Mesothelial cell of epicardium (in vitro differentiated cells): Measurements from ENCODE around the gene STIM1. TPM values are rescaled to one million over a fixed set of nuclear protein-coding genes. Genes with fewer than 3 reads are reported as not detected.

Source experiments
- DNase-seq, 2 experiments: peaks; one replicate each; pipeline ENCODE4 v3.0.0; 2021; ENCODE audit warnings: low spot score in 2 of 2; ENCODE audit not compliant: unreplicated experiment in 2 of 2
- H3K27ac Mint-ChIP-seq: 2 replicates; pipeline ENCODE4 v1.8.0; 2021; ENCODE audit warnings: mixed read lengths
- H3K27me3 Mint-ChIP-seq: 2 replicates; pipeline ENCODE4 v1.8.0; 2021; ENCODE audit warnings: low read depth, mixed read lengths
- H3K36me3 Mint-ChIP-seq: 2 replicates; pipeline ENCODE4 v1.8.0; 2021; ENCODE audit warnings: mixed read lengths
- H3K4me1 Mint-ChIP-seq: 2 replicates; pipeline ENCODE4 v1.8.0; 2021; ENCODE audit warnings: mixed read lengths
- H3K4me3 Mint-ChIP-seq: 2 replicates; pipeline ENCODE4 v1.8.0; 2021; ENCODE audit warnings: mild to moderate bottlenecking, moderate library complexity, mixed read lengths
- H3K9me3 Mint-ChIP-seq: 2 replicates; pipeline ENCODE4 v1.8.0; 2021; ENCODE audit warnings: mixed read lengths
- total RNA-seq: library from RNA; stranded (reverse); gene quantifications from 3 replicates; pipeline ENCODE4 v1.2.1, GENCODE V29; 2021
- TF ChIP-seq, protein P1 (sequence below): fragments of 200-600 bp; sonication (generic); IDR thresholded peaks from one replicate; pipeline ENCODE4 v1.5.0; 2021; ENCODE audit warnings: antibody characterized with exemption; ENCODE audit not compliant: unreplicated experiment

The STIM1 gene
- total RNA-seq, 1 donor from 2014 or later, result 43.7 TPM

DNA sequence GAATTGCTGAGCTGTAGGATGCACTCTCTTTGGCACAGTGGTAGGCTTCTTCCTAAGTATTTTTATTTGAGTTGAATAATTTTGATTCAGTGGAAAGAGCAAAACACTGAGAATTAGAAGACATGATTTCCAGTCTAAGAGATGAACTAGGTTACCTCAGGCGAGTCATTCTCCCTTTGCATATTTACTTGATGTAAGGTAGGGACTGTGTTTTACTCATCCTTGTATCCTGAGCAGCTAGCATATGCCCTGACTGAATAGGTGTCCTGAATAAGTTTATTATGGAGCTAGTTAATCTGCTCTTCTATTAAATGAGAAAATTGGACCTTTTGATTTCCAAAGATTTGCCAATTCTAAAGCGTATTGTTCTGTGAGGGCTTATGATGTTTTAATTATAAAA, 50.7 kb downstream of the STIM1 start:
- Mint-ChIP-seq H3K36me3 (no peaks in the 10 kb centered on the region), H3K9me3 (no peaks in the 10 kb centered on the region), H3K4me1 (peaks cover 27% of the 10 kb centered on the region), H3K27me3 (no peaks in the 10 kb centered on the region), H3K4me3 (no peak overlapping the region), H3K27ac (peak overlapping the region; percentile 47)
- TF ChIP-seq, protein P1, sequence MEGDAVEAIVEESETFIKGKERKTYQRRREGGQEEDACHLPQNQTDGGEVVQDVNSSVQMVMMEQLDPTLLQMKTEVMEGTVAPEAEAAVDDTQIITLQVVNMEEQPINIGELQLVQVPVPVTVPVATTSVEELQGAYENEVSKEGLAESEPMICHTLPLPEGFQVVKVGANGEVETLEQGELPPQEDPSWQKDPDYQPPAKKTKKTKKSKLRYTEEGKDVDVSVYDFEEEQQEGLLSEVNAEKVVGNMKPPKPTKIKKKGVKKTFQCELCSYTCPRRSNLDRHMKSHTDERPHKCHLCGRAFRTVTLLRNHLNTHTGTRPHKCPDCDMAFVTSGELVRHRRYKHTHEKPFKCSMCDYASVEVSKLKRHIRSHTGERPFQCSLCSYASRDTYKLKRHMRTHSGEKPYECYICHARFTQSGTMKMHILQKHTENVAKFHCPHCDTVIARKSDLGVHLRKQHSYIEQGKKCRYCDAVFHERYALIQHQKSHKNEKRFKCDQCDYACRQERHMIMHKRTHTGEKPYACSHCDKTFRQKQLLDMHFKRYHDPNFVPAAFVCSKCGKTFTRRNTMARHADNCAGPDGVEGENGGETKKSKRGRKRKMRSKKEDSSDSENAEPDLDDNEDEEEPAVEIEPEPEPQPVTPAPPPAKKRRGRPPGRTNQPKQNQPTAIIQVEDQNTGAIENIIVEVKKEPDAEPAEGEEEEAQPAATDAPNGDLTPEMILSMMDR, result no peak
- no peak for DNase-seq

DNA sequence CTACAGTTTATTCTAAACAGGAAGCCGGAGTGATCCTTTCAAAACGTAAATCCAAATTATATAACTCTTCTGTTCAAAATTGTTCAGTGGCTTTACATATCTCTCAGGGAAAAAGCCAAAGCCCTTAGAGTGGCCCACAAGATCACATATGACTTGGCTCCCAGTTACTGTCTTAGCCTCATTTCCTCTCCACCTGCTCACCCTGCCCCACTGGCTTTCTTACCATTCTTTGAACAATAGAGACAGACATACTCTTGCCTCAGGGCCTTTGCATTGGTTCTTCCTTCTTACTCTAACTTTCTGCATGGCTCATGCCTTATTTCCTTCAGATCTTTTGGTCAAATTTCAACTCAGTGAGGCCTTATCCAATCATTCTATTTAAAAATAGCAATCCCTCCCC, 52.1 kb downstream of the STIM1 start:
- TF ChIP-seq, protein P1, result no peak
- Mint-ChIP-seq H3K4me1 (peaks cover 27% of the 10 kb centered on the region), H3K27ac (no peak overlapping the region), H3K4me3 (no peak overlapping the region), H3K27me3 (no peaks in the 10 kb centered on the region), H3K36me3 (no peaks in the 10 kb centered on the region), H3K9me3 (no peaks in the 10 kb centered on the region)
- DNase-seq, result no peak

DNA sequence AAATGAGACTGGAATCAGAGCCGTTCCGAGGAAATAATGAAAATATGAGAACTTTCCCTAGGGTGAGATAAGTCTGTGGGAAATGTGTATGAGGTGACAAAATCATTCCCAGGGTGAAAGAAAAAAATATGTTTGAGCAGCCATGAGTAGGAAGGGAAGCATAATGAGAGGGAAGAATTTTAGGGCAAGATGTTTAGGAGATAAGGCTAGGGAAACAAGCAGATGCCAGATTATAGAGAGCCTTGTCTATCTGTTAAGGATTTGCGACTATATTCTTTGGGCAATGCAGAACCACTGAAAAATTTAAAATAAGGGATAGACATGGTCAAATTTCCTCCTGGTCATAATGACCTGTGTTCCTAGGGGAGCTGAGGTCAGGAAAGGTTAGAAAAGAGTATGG, 54.4 kb downstream of the STIM1 start:
- Mint-ChIP-seq H3K4me3 (no peak overlapping the region), H3K36me3 (no peaks in the 10 kb centered on the region), H3K27ac (no peak overlapping the region), H3K27me3 (no peaks in the 10 kb centered on the region), H3K9me3 (no peaks in the 10 kb centered on the region), H3K4me1 (peaks cover 16% of the 10 kb centered on the region)
- DNase-seq, result no peak
- TF ChIP-seq, protein P1, result no peak

DNA sequence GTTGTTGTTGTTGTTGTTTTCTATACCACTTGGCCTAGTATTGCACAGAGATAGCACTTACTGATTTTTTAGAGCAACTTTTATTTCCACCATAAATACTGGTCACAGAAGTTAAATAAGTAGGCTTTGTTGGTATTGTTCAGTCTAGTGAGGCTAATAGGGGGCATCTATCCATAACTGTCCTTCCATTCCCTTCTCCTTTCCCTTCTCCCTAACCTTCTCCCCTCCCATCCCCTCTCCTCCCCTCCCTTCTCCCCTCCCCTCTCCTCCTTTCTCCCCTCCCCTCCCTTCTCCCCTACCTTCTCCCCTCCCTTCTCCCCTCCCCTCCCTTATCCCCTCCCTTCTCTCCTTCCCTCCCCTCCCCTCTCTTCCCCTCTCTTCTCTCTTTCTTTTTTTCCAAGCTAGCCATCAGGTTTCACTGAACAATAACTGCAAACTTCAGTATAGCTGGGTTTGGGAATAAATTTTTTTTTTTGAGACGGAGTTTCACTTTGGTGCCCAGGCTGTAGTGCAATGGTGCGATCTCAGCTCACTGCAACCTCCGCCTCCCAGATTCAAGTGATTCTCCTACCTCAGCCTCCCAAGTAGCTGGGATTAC, 56.5 kb downstream of the STIM1 start:
- Mint-ChIP-seq H3K4me1 (peaks cover 5% of the 10 kb centered on the region), H3K36me3 (no peaks in the 10 kb centered on the region), H3K9me3 (no peaks in the 10 kb centered on the region), H3K27me3 (no peaks in the 10 kb centered on the region), H3K4me3 (no peak overlapping the region), H3K27ac (no peak overlapping the region)
- TF ChIP-seq, protein P1, result no peak
- DNase-seq, result no peak

DNA sequence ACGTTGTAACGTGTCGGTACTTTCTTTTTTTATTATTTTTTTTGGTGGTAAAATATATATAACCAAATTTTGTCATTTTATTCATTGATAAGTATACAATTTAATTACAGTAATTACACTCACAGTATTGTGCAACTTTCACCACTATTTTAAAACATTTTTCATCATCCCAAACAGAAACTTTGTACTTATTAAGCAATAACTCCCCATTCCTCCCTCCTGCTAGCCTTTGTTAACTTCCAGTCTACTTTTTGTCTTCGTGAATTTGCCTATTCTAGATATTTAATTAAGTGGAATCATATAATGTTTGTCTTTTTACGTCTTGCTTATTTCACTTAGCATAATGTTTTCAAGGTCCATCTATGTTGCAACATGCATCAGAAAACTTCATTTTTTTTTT, 58.5 kb downstream of the STIM1 start:
- Mint-ChIP-seq H3K27ac (no peak overlapping the region), H3K36me3 (no peaks in the 10 kb centered on the region), H3K4me1 (no peaks in the 10 kb centered on the region), H3K27me3 (no peaks in the 10 kb centered on the region), H3K9me3 (no peaks in the 10 kb centered on the region), H3K4me3 (no peak overlapping the region)
- TF ChIP-seq, protein P1, result no peak
- DNase-seq, result no peak

DNA sequence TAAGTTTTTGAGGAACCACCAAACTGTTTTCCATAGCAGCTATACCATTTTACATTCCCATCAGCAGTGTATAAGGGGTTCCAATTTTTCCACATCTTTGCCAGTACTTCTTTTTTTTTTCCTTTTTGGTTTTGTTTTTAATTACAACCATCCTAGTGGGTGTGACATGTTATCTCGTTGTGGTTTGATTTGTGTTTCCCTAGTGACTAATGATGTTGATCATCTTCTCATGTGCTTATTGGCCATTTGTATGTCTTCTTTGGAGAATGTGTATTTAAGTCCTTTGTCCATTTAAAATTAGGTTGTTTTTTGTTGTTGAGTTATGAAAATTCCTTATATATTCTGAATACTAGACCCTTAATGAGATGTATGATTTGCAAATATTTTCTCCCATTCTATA, 59.3 kb downstream of the STIM1 start:
- no peaks in the 10 kb centered on the region for H3K9me3 Mint-ChIP-seq
- no peaks in the 10 kb centered on the region for H3K27me3 Mint-ChIP-seq
- no peak overlapping the region for H3K4me3 Mint-ChIP-seq
- no peak for DNase-seq
- H3K27ac Mint-ChIP-seq, result no peak overlapping the region
- H3K36me3 Mint-ChIP-seq, result no peaks in the 10 kb centered on the region
- H3K4me1 Mint-ChIP-seq, result no peaks in the 10 kb centered on the region
- TF ChIP-seq, protein P1, result no peak
